GM19438 (cell line): Measurements from ENCODE around the gene NUCB1.

ENCODE experiments used
- ATAC-seq: cut with Tn5 transposase; IDR thresholded peaks from one replicate; pipeline ENCODE4 v1.9.1; 2021; ENCODE audit warnings: low read depth; ENCODE audit not compliant: unreplicated experiment

NUCB1 gene

DNA sequence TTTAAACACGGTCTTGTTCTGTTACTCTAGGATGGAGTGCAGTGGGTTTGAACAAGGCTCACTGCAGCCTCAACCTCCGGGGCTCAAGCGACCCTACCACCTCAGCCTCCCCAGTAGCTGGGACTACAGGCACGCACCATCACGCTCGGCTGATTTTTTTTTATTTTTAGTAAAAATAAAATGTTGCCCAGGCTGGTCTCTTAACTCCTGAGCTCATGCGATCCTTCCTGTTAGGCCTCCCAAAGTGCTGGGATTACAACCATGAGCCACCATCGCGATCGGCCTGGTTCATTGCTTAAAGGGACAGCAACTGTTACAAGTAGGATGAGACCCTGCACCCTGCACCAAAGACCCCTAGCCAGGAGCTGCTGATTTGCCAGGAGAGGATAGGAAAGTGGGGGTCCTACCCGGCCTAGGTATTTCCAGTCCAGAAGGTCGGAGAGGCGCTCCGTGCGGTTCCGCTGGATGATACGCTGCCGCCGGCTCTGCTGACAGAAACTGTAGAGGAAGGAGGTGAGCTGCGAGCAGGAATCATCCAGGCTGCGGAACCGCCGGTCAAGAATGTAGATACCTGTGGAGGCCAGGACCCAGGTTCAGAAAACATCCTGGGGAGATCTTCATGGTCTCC, 70.1 kb downstream of the NUCB1 start:
- no peak for ATAC-seq

DNA sequence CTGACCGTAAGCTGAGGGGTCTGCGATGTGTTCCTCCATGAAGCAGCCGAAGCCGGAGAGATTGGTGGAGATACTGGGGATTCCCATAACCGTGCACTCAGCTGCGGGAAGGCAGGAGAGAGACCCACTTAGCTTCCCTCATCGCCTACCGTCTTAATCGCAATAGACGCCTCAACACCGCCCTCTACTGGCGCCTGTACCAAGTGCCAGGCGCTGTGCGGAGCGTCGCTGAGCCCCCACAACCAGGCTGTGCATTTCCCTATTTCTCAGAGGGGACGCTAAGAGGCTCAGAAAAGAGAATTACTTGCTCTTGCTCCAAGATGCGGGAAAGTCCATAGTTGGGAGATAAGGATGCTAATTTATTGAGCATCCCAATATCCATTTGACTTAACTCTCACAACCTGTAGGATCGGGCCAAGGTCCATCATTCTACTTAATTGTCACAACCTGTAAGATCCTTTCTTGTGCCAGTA, 70.8 kb downstream of the NUCB1 start:
- ATAC-seq: peak; percentile 43
